ENCODE data around the gene UROS.

DNA sequence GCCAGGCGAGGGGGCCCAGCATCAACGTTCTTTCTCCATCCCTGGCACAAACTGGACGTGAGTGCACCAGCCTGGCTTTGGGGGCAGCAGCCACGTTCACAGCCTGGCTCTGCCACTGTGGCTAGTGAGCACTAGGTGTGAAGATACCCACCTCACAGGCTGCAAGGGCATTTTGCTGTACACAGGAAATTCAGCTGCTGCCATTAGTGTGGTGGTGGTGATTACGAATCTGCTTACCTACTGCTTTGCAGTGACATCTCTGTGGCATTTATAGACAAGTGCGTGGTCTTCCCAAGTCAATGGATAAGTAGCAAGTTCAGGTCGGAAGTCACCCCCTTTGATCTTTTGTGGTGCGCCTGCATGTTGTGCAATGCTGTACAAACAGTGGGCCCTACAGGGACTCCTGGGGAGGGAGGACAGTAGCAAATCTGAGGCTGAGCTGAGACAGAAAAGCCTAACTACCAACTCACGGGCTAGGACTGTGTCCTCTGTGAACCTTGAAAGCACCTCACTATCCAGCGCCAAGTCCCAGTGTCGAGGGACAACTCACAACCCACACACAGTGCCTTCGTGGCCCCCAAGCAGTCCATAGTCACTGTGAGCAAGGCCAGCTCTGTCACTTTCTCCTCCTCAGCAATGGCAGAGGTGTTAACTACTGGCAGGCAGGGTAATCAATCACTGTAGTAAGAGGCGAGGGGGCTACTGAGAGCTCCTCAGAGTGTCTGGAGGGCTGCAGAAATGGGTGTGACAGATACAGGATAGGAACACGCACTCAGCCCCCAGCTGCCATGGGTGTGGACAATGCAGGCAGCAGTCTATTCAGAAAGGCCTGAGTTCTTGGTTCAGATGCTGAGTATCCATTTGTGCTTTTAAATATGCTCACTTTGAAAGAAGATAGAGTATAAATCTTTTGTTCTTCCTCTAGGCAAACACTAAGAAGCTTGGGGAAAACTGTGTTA is 30.4 kb downstream of the UROS start:
- TF ChIP-seq, protein P1, sequence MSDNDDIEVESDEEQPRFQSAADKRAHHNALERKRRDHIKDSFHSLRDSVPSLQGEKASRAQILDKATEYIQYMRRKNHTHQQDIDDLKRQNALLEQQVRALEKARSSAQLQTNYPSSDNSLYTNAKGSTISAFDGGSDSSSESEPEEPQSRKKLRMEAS (IDR thresholded peaks at IDR 0.05) = no peak
- TF ChIP-seq, protein P2, sequence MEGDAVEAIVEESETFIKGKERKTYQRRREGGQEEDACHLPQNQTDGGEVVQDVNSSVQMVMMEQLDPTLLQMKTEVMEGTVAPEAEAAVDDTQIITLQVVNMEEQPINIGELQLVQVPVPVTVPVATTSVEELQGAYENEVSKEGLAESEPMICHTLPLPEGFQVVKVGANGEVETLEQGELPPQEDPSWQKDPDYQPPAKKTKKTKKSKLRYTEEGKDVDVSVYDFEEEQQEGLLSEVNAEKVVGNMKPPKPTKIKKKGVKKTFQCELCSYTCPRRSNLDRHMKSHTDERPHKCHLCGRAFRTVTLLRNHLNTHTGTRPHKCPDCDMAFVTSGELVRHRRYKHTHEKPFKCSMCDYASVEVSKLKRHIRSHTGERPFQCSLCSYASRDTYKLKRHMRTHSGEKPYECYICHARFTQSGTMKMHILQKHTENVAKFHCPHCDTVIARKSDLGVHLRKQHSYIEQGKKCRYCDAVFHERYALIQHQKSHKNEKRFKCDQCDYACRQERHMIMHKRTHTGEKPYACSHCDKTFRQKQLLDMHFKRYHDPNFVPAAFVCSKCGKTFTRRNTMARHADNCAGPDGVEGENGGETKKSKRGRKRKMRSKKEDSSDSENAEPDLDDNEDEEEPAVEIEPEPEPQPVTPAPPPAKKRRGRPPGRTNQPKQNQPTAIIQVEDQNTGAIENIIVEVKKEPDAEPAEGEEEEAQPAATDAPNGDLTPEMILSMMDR (IDR thresholded peaks at IDR 0.05; ENCODE audit: low read depth, low read length, missing input control) = no peak
- no peak for TF ChIP-seq RXRA (IDR thresholded peaks at IDR 0.05)
- no peak for TF ChIP-seq FOXA2 (IDR thresholded peaks at IDR 0.05)
- no peak for TF ChIP-seq TAF1 (conservative IDR thresholded peaks at IDR 0.05)
- TF ChIP-seq, protein P3, sequence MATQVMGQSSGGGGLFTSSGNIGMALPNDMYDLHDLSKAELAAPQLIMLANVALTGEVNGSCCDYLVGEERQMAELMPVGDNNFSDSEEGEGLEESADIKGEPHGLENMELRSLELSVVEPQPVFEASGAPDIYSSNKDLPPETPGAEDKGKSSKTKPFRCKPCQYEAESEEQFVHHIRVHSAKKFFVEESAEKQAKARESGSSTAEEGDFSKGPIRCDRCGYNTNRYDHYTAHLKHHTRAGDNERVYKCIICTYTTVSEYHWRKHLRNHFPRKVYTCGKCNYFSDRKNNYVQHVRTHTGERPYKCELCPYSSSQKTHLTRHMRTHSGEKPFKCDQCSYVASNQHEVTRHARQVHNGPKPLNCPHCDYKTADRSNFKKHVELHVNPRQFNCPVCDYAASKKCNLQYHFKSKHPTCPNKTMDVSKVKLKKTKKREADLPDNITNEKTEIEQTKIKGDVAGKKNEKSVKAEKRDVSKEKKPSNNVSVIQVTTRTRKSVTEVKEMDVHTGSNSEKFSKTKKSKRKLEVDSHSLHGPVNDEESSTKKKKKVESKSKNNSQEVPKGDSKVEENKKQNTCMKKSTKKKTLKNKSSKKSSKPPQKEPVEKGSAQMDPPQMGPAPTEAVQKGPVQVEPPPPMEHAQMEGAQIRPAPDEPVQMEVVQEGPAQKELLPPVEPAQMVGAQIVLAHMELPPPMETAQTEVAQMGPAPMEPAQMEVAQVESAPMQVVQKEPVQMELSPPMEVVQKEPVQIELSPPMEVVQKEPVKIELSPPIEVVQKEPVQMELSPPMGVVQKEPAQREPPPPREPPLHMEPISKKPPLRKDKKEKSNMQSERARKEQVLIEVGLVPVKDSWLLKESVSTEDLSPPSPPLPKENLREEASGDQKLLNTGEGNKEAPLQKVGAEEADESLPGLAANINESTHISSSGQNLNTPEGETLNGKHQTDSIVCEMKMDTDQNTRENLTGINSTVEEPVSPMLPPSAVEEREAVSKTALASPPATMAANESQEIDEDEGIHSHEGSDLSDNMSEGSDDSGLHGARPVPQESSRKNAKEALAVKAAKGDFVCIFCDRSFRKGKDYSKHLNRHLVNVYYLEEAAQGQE (IDR thresholded peaks at IDR 0.05) = no peak
- TF ChIP-seq YY1 (IDR thresholded peaks at IDR 0.05) = no peak
- TF ChIP-seq, protein P4, sequence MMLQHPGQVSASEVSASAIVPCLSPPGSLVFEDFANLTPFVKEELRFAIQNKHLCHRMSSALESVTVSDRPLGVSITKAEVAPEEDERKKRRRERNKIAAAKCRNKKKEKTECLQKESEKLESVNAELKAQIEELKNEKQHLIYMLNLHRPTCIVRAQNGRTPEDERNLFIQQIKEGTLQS (IDR thresholded peaks at IDR 0.05) = no peak
- TF ChIP-seq JUND (IDR thresholded peaks at IDR 0.05) = no peak
- no peak for TF ChIP-seq RAD21 (IDR thresholded peaks at IDR 0.05)
